ENCODE data around the gene KCNT1.

DNA sequence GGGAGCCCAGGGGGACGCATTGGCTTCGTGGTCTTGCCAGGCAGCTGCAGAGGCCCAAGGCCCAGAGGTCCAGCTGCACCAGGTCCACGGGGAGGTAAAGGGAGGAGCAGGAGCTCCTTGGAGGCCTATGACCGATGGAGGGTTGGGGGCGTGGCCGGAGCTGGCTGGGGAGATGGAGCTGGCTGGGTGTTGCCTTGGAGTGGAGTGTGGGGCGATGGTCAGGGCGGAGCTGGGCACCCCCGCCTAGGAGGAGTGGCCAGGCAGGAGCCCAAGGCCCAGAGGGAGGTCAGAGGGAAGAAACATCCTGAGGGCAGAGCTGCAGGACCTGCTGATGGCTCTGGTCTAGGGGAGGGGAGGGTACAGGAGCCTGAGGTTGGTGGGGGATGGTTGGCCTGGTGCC is 44.6 kb downstream of the KCNT1 start:
- TF ChIP-seq POLR2A (IDR thresholded peaks at IDR 0.05): no peak
- TF ChIP-seq EP300 (IDR thresholded peaks at IDR 0.05): no peak
- TF ChIP-seq, protein P1, sequence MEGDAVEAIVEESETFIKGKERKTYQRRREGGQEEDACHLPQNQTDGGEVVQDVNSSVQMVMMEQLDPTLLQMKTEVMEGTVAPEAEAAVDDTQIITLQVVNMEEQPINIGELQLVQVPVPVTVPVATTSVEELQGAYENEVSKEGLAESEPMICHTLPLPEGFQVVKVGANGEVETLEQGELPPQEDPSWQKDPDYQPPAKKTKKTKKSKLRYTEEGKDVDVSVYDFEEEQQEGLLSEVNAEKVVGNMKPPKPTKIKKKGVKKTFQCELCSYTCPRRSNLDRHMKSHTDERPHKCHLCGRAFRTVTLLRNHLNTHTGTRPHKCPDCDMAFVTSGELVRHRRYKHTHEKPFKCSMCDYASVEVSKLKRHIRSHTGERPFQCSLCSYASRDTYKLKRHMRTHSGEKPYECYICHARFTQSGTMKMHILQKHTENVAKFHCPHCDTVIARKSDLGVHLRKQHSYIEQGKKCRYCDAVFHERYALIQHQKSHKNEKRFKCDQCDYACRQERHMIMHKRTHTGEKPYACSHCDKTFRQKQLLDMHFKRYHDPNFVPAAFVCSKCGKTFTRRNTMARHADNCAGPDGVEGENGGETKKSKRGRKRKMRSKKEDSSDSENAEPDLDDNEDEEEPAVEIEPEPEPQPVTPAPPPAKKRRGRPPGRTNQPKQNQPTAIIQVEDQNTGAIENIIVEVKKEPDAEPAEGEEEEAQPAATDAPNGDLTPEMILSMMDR (IDR thresholded peaks at IDR 0.05): no peak
